Mammary epithelial cell (primary cell): ENCODE data around the gene ZC3H7B.

Experiments used
- EZH2 ChIP-seq: IDR thresholded peaks from 2 replicates; pipeline ENCODE4 v1.6.1; 2012; ENCODE audit warnings: low read length, inconsistent platforms, borderline replicate concordance
- TF ChIP-seq, protein P1 (sequence below), 2 donors: IDR thresholded peaks in 1 of 2; conservative IDR thresholded peaks in 1 of 2; 2 replicates each; pipeline ENCODE4 v1.5.1; 2011 to 2012; ENCODE audit warnings: inconsistent platforms in 2 of 2, low read length in 2 of 2, mild to moderate bottlenecking in 2 of 2, control low read depth in 1 of 2, low read depth in 1 of 2; ENCODE audit not compliant: insufficient read depth in 1 of 2; ENCODE audit errors: extremely low read depth in 1 of 2

DNA sequence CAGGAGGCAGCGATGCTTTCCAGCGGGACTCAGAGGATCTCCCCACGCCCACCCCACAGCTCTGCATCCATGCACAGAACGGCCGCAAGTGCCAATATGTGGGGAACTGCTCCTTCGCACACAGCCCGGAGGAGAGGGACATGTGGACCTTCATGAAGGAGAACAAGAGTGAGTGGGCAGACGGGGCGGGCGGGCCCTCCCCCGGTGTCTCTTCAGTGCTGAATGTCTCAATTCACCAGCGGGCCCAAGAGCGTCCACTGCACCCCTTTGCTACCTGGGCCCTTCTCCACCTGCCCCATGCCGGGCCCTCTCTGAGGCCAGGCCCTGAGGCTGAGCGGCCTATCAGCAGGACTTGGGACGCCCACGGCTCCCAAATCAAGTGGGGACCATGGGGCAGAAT is 54.6 kb downstream of the ZC3H7B start:
- TF ChIP-seq, protein P1, sequence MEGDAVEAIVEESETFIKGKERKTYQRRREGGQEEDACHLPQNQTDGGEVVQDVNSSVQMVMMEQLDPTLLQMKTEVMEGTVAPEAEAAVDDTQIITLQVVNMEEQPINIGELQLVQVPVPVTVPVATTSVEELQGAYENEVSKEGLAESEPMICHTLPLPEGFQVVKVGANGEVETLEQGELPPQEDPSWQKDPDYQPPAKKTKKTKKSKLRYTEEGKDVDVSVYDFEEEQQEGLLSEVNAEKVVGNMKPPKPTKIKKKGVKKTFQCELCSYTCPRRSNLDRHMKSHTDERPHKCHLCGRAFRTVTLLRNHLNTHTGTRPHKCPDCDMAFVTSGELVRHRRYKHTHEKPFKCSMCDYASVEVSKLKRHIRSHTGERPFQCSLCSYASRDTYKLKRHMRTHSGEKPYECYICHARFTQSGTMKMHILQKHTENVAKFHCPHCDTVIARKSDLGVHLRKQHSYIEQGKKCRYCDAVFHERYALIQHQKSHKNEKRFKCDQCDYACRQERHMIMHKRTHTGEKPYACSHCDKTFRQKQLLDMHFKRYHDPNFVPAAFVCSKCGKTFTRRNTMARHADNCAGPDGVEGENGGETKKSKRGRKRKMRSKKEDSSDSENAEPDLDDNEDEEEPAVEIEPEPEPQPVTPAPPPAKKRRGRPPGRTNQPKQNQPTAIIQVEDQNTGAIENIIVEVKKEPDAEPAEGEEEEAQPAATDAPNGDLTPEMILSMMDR (conservative IDR thresholded peaks at IDR 0.05 in 1 of 2, IDR thresholded peaks at IDR 0.05 in 1 of 2; ENCODE audit: extremely low read depth in 1 of 2, insufficient read depth in 1 of 2, low read depth in 1 of 2, low read length in 2 of 2): no peak
- no peak for TF ChIP-seq EZH2
